K562 (cell line): ENCODE measurements around the gene CRLF1. TPM values are rescaled to one million over a fixed set of nuclear protein-coding genes. Genes with fewer than 3 reads are reported as not detected.

Experiments
- ARHGAP35 ChIP-seq: fragments of 450-650 bp; IDR thresholded peaks from 2 replicates; pipeline ENCODE4 v1.6.1; 2018; ENCODE audit not compliant: partially characterized antibody
- ARID1B ChIP-seq: fragments of 450-650 bp; IDR thresholded peaks from 2 replicates; pipeline ENCODE4 v1.6.1; 2016; ENCODE audit warnings: antibody characterized with exemption, mild to moderate bottlenecking, inconsistent platforms
- CBFB ChIP-seq: sonication (generic); formaldehyde crosslinking; IDR thresholded peaks from 2 replicates; pipeline ENCODE4 v1.4.0; 2020; ENCODE audit warnings: mild to moderate bottlenecking, missing genetic modification reagents
- CBX3 ChIP-seq, 2 experiments: IDR thresholded peaks; 1 replicate in 1 of 2; 2 replicates in 1 of 2; pipeline ENCODE4 v1.6.1; 2012; ENCODE audit warnings: inconsistent platforms in 2 of 2, low read length in 2 of 2, borderline replicate concordance in 1 of 2, control low read depth in 1 of 2
- CCNT2 ChIP-seq: IDR thresholded peaks from 2 replicates; pipeline ENCODE4 v1.6.1; 2011; ENCODE audit warnings: borderline replicate concordance, low read depth, mild to moderate bottlenecking, moderate library complexity, mixed read lengths, low read length; ENCODE audit not compliant: insufficient read length; ENCODE audit errors: extremely low read depth
- FOS ChIP-seq: IDR thresholded peaks from 3 replicates; pipeline ENCODE4 v1.6.1; 2011; ENCODE audit not compliant: insufficient read length; ENCODE audit errors: extremely low read depth
- GATAD2A ChIP-seq: fragments of 450-650 bp; IDR thresholded peaks from 2 replicates; pipeline ENCODE4 v1.6.1; 2017
- HDAC2 ChIP-seq: fragments of 450-650 bp; IDR thresholded peaks from 2 replicates; pipeline ENCODE4 v1.6.1; 2016; ENCODE audit warnings: mild to moderate bottlenecking
- HMGXB4 ChIP-seq: sonication (generic); formaldehyde crosslinking; IDR thresholded peaks from 2 replicates; pipeline ENCODE4 v1.8.1; 2023; ENCODE audit warnings: mild to moderate bottlenecking, missing genetic modification reagents
- HNRNPLL ChIP-seq: fragments of 200-400 bp; formaldehyde crosslinking; IDR thresholded peaks from 2 replicates; pipeline ENCODE4 v1.6.1; 2017; ENCODE audit warnings: low read length, low read depth, mild to moderate bottlenecking; ENCODE audit not compliant: poor library complexity, severe bottlenecking
- IFI16 ChIP-seq: fragments of 250-450 bp; sonication (Bioruptor Pico); IDR thresholded peaks from 2 replicates; pipeline ENCODE4 v2.1.2; 2022; ENCODE audit warnings: mild to moderate bottlenecking, inconsistent platforms
- MAFK ChIP-seq: IDR thresholded peaks from 2 replicates; pipeline ENCODE4 v1.6.1; 2011; ENCODE audit warnings: low read length, improper control_type of control experiment
- MAX ChIP-seq: sonication (generic); formaldehyde crosslinking; IDR thresholded peaks from 2 replicates; pipeline ENCODE4 v1.9.0; 2022; ENCODE audit warnings: mild to moderate bottlenecking, missing genetic modification reagents
- MECOM ChIP-seq: fragments of 250-450 bp; sonication (Bioruptor Pico); IDR thresholded peaks from 2 replicates; pipeline ENCODE4 v1.8.0; 2022; ENCODE audit warnings: inconsistent platforms
- MIER1 ChIP-seq: fragments of 450-650 bp; IDR thresholded peaks from 2 replicates; pipeline ENCODE4 v1.6.1; 2016; ENCODE audit warnings: antibody characterized with exemption, mild to moderate bottlenecking, low read depth
- NR2F6 ChIP-seq: fragments of 450-650 bp; formaldehyde crosslinking; IDR thresholded peaks from 2 replicates; pipeline ENCODE4 v1.4.0; 2020; ENCODE audit warnings: mild to moderate bottlenecking
- TBL1XR1 ChIP-seq, 2 experiments: IDR thresholded peaks; 2 replicates each; pipeline ENCODE4 v1.6.1; 2012; ENCODE audit warnings: improper control_type of control experiment in 2 of 2, low read length in 2 of 2, mild to moderate bottlenecking in 1 of 2
- XRCC5 ChIP-seq: fragments of 200-400 bp; formaldehyde crosslinking; IDR thresholded peaks from 2 replicates; pipeline ENCODE4 v1.6.1; 2017; ENCODE audit warnings: low read depth, mild to moderate bottlenecking, low read length
- ZNF174 ChIP-seq: fragments of 250-450 bp; sonication (Bioruptor Pico); IDR thresholded peaks from 2 replicates; pipeline ENCODE4 v1.4.0; 2020; ENCODE audit warnings: mild to moderate bottlenecking
- ZNF175 ChIP-seq: fragments of 200-800 bp; sonication (Bioruptor generic); IDR thresholded peaks from 2 replicates; pipeline ENCODE4 v1.6.1; 2016; ENCODE audit warnings: low read depth, mild to moderate bottlenecking, missing genetic modification characterization, missing compliant biosample characterization
- ZNF431 ChIP-seq: sonication (generic); formaldehyde crosslinking; IDR thresholded peaks from 2 replicates; pipeline ENCODE4 v1.8.0; 2022; ENCODE audit warnings: mild to moderate bottlenecking, missing genetic modification reagents
- ZNF561 ChIP-seq: fragments of 450-650 bp; formaldehyde crosslinking; conservative IDR thresholded peaks from 2 replicates; pipeline ENCODE4 v1.4.0; 2020; ENCODE audit warnings: mild to moderate bottlenecking, moderate library complexity
- ZNF639 ChIP-seq, 2 experiments: fragments of 200-800 bp in 1 of 2; sonication (Bioruptor generic) in 1 of 2; sonication (generic) in 1 of 2; formaldehyde crosslinking in 1 of 2; IDR thresholded peaks in 1 of 2; conservative IDR thresholded peaks in 1 of 2; 2 replicates each; pipeline versions ENCODE4 v1.5.0 to v1.6.1; 2016 to 2020; ENCODE audit warnings: missing compliant biosample characterization in 1 of 2, missing genetic modification characterization in 1 of 2, missing genetic modification reagents in 1 of 2
- ZNF77 ChIP-seq: fragments of 250-450 bp; sonication (Bioruptor Pico); IDR thresholded peaks from 2 replicates; pipeline ENCODE4 v1.5.0; 2020
- ZNF830 ChIP-seq: fragments of 250-450 bp; sonication (Bioruptor Pico); IDR thresholded peaks from 2 replicates; pipeline ENCODE4 v1.5.0; 2021; ENCODE audit warnings: mild to moderate bottlenecking
- polyA plus RNA-seq, 8 experiments: library from polyadenylated mRNA; depleted of rRNA in 4 of 8; stranded (reverse) in 5 of 8; unstranded in 3 of 8; fragments of >200 nt; fragmentation: Nextera tagmentation in 2 of 8; fragmentation: Illumina TruSeq in 1 of 8; extraction: Ambion mirVana in 2 of 8; extraction: Trizol in 1 of 8; gene quantifications; 2 replicates each; pipeline versions ENCODE4 v1.2.1 to v1.2.3, GENCODE V29; 2011 to 2014; ENCODE audit warnings: inconsistent platforms in 1 of 8, missing spikeins in 1 of 8
- total RNA-seq, 7 experiments: library from RNA; depleted of rRNA in 6 of 7; stranded (reverse); fragments of >200 nt in 6 of 7; fragmentation: Illumina TruSeq in 2 of 7; extraction: Trizol in 2 of 7; gene quantifications; 2 replicates each; pipeline versions ENCODE4 v1.2.1 to v1.2.3, GENCODE V29; 2011 to 2021; ENCODE audit warnings: low replicate concordance in 1 of 7
- TF ChIP-seq, protein P1 (sequence below): IDR thresholded peaks from 3 replicates; pipeline ENCODE4 v1.6.1; 2011; ENCODE audit warnings: borderline replicate concordance, mild to moderate bottlenecking; ENCODE audit not compliant: insufficient read length, insufficient read depth

CRLF1 gene
- total and polyA plus RNA-seq, 9 of the 15 experiments (the other 6 are each of a cell fraction or from before 2014, with no cell fraction given): 0.85 to 3.6 (median 1.7) TPM

DNA sequence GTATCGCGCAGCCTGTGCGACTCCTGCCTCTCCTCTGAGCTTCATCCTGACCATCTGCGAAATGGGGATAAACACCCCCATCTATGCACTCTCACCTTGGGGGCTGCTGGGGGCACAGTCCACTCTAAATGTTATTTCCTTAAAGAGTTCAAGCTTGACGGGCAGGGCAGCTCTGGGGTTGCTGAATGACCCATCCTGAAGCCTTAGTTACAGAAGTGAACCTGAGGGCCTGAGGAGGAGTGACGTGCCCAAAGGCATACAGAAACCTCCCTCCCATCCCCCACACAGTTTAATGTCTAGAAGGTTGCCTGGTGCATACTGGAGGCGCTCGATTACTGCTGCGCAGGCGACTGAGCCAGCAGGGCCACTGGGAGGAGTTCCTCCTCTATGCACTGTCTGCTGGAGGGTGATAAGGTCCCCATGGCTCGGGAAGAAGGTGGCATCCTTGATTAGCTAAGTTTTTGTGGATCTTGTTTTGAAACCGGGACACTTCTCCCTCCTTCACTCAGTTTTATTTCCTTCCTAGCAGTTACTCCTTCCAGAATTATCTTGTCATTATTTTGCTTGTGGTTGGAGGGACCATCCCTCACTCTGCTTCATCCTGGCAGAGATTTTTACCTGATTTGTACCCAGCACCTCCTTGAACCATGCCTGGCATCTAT is 62.7 kb downstream of the CRLF1 start (continued):
- TF ChIP-seq, protein P1, sequence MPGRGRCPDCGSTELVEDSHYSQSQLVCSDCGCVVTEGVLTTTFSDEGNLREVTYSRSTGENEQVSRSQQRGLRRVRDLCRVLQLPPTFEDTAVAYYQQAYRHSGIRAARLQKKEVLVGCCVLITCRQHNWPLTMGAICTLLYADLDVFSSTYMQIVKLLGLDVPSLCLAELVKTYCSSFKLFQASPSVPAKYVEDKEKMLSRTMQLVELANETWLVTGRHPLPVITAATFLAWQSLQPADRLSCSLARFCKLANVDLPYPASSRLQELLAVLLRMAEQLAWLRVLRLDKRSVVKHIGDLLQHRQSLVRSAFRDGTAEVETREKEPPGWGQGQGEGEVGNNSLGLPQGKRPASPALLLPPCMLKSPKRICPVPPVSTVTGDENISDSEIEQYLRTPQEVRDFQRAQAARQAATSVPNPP: no peak
- TF ChIP-seq MAFK: no peak
- no peak for TF ChIP-seq ZNF561 (CRISPR knock-in tag)
- no peak for TF ChIP-seq NR2F6 (CRISPR knock-in tag)
- TF ChIP-seq IFI16: no peak
- TF ChIP-seq HNRNPLL: no peak
- TF ChIP-seq XRCC5: 0 out of 2 replicates have a peak, but pooled peaks have one; percentile 75
- TF ChIP-seq CBFB (CRISPR knock-in tag): no peak
- no peak for TF ChIP-seq HMGXB4 (CRISPR knock-in tag)
- no peak; the same call in 1 of the 2 replicates for TF ChIP-seq MIER1
- no peak for TF ChIP-seq FOS
- peak; percentile 98 for TF ChIP-seq CCNT2
- peak in 1 of 2 experiments; percentile 79; a peak in 2 of 4 replicates for TF ChIP-seq ZNF639 (CRISPR knock-in tag; conservative IDR thresholded peaks at IDR 0.05 in 1 of 2, IDR thresholded peaks at IDR 0.05 in 1 of 2)
- peak in 1 of 2 experiments; percentile 95; a peak in 2 of 3 replicates for TF ChIP-seq CBX3 (IDR thresholded peaks at IDR 0.05; ENCODE audit: borderline replicate concordance in 1 of 2, low read length in 2 of 2)
- no peak for TF ChIP-seq ZNF77 (CRISPR knock-in tag)
- peak; percentile 99 for TF ChIP-seq ARID1B
- TF ChIP-seq ZNF431 (CRISPR knock-in tag): no peak
- peak; percentile 99 for TF ChIP-seq HDAC2
- peak; percentile 98 for TF ChIP-seq MECOM (CRISPR knock-in tag)
- no peak for TF ChIP-seq ZNF830 (CRISPR knock-in tag)
- TF ChIP-seq TBL1XR1 (IDR thresholded peaks at IDR 0.05; ENCODE audit: low read length in 2 of 2): peak; percentile 41 to 95; a peak in 2 of 4 replicates
- TF ChIP-seq GATAD2A: no peak
- no peak for TF ChIP-seq ARHGAP35
- TF ChIP-seq MAX: peak; percentile 89
- peak; percentile 87; the same call in 1 of the 2 replicates for TF ChIP-seq ZNF175 (CRISPR knock-in tag)
- TF ChIP-seq ZNF174 (CRISPR knock-in tag): no peak
